ENCODE measurements around the gene SP4.

DNA sequence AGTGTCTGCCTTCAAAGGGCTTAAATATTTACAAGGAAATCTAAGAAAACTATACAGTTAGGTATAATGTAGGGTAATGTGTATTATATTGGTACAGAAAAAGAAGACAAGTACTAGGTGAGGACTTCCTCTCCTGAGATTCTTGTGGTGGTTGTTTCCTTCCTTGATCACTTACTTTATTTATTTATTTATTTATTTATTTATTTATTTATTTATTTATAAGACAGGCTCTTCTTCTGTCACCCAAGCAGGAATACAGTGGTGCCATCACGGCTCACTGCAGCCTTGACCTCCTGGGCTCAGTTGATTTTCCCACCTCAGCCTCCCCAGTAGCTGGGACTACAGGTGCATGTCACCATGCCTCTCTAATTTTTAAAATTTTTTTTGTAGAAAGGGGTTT, 96.8 kb downstream of the SP4 start:
- no peak for TF ChIP-seq POLR2A (IDR thresholded peaks at IDR 0.05)
- TF ChIP-seq, protein P1, sequence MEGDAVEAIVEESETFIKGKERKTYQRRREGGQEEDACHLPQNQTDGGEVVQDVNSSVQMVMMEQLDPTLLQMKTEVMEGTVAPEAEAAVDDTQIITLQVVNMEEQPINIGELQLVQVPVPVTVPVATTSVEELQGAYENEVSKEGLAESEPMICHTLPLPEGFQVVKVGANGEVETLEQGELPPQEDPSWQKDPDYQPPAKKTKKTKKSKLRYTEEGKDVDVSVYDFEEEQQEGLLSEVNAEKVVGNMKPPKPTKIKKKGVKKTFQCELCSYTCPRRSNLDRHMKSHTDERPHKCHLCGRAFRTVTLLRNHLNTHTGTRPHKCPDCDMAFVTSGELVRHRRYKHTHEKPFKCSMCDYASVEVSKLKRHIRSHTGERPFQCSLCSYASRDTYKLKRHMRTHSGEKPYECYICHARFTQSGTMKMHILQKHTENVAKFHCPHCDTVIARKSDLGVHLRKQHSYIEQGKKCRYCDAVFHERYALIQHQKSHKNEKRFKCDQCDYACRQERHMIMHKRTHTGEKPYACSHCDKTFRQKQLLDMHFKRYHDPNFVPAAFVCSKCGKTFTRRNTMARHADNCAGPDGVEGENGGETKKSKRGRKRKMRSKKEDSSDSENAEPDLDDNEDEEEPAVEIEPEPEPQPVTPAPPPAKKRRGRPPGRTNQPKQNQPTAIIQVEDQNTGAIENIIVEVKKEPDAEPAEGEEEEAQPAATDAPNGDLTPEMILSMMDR (IDR thresholded peaks at IDR 0.05) = no peak

All from Peyer's patch (tissue), 4 donors.